Measurements from ENCODE around the gene CCDC124. TPM values are rescaled to one million over a fixed set of nuclear protein-coding genes. Genes with fewer than 3 reads are reported as not detected.

Gene CCDC124
- total RNA-seq, 1 experiment from 2014 or later, result 165 TPM

GRCh38 chr19:17908244-17908643 is 24.6 kb upstream of the CCDC124 start:
- Histone ChIP-seq H3K79me2 (ENCODE audit: low read length) (no peaks in the 10 kb centered on the region), H3K9me2 (replicated peaks; ENCODE audit: low read length) (no peaks in the 10 kb centered on the region), H4K20me1 (ENCODE audit: low read length) (no peaks in the 10 kb centered on the region), H3K9ac (ENCODE audit: low read length) (no peak overlapping the region), H3K9me3 (ENCODE audit: low read length) (no peaks in the 10 kb centered on the region), H3K27me3 (ENCODE audit: low read length) (no peaks in the 10 kb centered on the region), H3F3A (ENCODE audit: low read length, unreplicated experiment) (no peaks in the 10 kb centered on the region), H3K4me2 (ENCODE audit: low read length) (no peak overlapping the region), H3K4me3 (ENCODE audit: low read length) (no peak overlapping the region), H3K36me3 (ENCODE audit: low read depth, low read length) (no peaks in the 10 kb centered on the region), H3K4me1 (ENCODE audit: insufficient read depth, low read length) (no peaks in the 10 kb centered on the region), H3K27ac (ENCODE audit: low read length) (no peak overlapping the region), H2AFZ (ENCODE audit: low read length) (no peak overlapping the region)
- intact Hi-C loops (cut with micrococcal nuclease), result no loop called here
- no peak for ATAC-seq
- CTCF ChIA-PET, result no interaction called here
- BruUV-seq (replicated peaks), result no TSS peak
- no peak for DNase-seq
- POLR2A ChIA-PET (ENCODE audit: unreplicated experiment), result no interaction called here
- TF ChIP-seq EZH2phosphoT487 (IDR thresholded peaks at IDR 0.05; ENCODE audit: borderline replicate concordance, low read length) (no peak), CTCF (conservative IDR thresholded peaks at IDR 0.05; ENCODE audit: low read depth, low read length) (no peak), EZH2 (IDR thresholded peaks at IDR 0.05; ENCODE audit: low read length, unreplicated experiment) (no peak)

GRCh38 chr19:17909003-17909732 is 23.6 kb upstream of the CCDC124 start:
- Histone ChIP-seq H3K9me3 (ENCODE audit: low read length) (no peaks in the 10 kb centered on the region), H3K4me2 (ENCODE audit: low read length) (no peak overlapping the region), H4K20me1 (ENCODE audit: low read length) (no peaks in the 10 kb centered on the region), H3K27me3 (ENCODE audit: low read length) (no peaks in the 10 kb centered on the region), H3K4me3 (ENCODE audit: low read length) (no peak overlapping the region), H3F3A (ENCODE audit: low read length, unreplicated experiment) (no peaks in the 10 kb centered on the region), H3K9me2 (replicated peaks; ENCODE audit: low read length) (no peaks in the 10 kb centered on the region), H3K27ac (ENCODE audit: low read length) (no peak overlapping the region), H3K36me3 (ENCODE audit: low read depth, low read length) (no peaks in the 10 kb centered on the region), H3K4me1 (ENCODE audit: insufficient read depth, low read length) (no peaks in the 10 kb centered on the region), H2AFZ (ENCODE audit: low read length) (no peak overlapping the region), H3K9ac (ENCODE audit: low read length) (no peak overlapping the region), H3K79me2 (ENCODE audit: low read length) (no peaks in the 10 kb centered on the region)
- ChIA-PET CTCF (no interaction called here), POLR2A (ENCODE audit: unreplicated experiment) (no interaction called here)
- DNase-seq (no peak), ATAC-seq (no peak)
- intact Hi-C loops (cut with micrococcal nuclease), result no loop called here
- TF ChIP-seq CTCF (conservative IDR thresholded peaks at IDR 0.05; ENCODE audit: low read depth, low read length), result no peak
- no TSS peak for BruUV-seq (replicated peaks)

GRCh38 chr19:17910791-17911360 is 21.9 kb upstream of the CCDC124 start:
- ChIA-PET POLR2A (ENCODE audit: unreplicated experiment) (no interaction called here), CTCF (no interaction called here)
- H3K9me3 ChIP-seq (ENCODE audit: low read length), result no peaks in the 10 kb centered on the region
- H3K9ac ChIP-seq (ENCODE audit: low read length), result no peak overlapping the region
- H3K36me3 ChIP-seq (ENCODE audit: low read depth, low read length), result no peaks in the 10 kb centered on the region
- no peak overlapping the region for H3K4me3 ChIP-seq (ENCODE audit: low read length)
- no peak for DNase-seq
- no peak for TF ChIP-seq CTCF (conservative IDR thresholded peaks at IDR 0.05; ENCODE audit: low read depth, low read length)
- TF ChIP-seq EZH2phosphoT487 (IDR thresholded peaks at IDR 0.05; ENCODE audit: borderline replicate concordance, low read length), result no peak
- TF ChIP-seq EZH2 (IDR thresholded peaks at IDR 0.05; ENCODE audit: low read length, unreplicated experiment), result no peak
- H3F3A ChIP-seq (ENCODE audit: low read length, unreplicated experiment), result no peaks in the 10 kb centered on the region
- no peaks in the 10 kb centered on the region for H3K79me2 ChIP-seq (ENCODE audit: low read length)
- no peak for ATAC-seq
- peaks cover 6% of the 10 kb centered on the region for H3K4me1 ChIP-seq (ENCODE audit: insufficient read depth, low read length)
- H4K20me1 ChIP-seq (ENCODE audit: low read length), result no peaks in the 10 kb centered on the region
- BruUV-seq (replicated peaks), result no TSS peak
- H3K9me2 ChIP-seq (replicated peaks; ENCODE audit: low read length), result no peaks in the 10 kb centered on the region
- intact Hi-C loops (cut with micrococcal nuclease), result no loop called here
- H3K4me2 ChIP-seq (ENCODE audit: low read length), result no peak overlapping the region
- H3K27me3 ChIP-seq (ENCODE audit: low read length), result no peaks in the 10 kb centered on the region
- no peak overlapping the region for H3K27ac ChIP-seq (ENCODE audit: low read length)
- H2AFZ ChIP-seq (ENCODE audit: low read length), result no peak overlapping the region

Data from PC-3 (cell line).